Effector CD8-positive, alpha-beta T cell (primary cell): ENCODE measurements around the gene CACTIN.
"Not testable (repeated sequence)": the region's sequence is repeated elsewhere in the genome, so short reads cannot be mapped to it uniquely, and the experiment has no call there.

ENCODE experiments used
- DNase-seq: peaks from one replicate; lab custom pipeline; 2025; lab: John Stamatoyannopoulos, UW
- total RNA-seq, 4 experiments: gene quantifications; one replicate each; lab custom pipeline; 2026; lab: John Stamatoyannopoulos, UW

Gene CACTIN
- total RNA-seq, result 88.8 to 105 (median 102) reads per million in 4 experiments

DNA sequence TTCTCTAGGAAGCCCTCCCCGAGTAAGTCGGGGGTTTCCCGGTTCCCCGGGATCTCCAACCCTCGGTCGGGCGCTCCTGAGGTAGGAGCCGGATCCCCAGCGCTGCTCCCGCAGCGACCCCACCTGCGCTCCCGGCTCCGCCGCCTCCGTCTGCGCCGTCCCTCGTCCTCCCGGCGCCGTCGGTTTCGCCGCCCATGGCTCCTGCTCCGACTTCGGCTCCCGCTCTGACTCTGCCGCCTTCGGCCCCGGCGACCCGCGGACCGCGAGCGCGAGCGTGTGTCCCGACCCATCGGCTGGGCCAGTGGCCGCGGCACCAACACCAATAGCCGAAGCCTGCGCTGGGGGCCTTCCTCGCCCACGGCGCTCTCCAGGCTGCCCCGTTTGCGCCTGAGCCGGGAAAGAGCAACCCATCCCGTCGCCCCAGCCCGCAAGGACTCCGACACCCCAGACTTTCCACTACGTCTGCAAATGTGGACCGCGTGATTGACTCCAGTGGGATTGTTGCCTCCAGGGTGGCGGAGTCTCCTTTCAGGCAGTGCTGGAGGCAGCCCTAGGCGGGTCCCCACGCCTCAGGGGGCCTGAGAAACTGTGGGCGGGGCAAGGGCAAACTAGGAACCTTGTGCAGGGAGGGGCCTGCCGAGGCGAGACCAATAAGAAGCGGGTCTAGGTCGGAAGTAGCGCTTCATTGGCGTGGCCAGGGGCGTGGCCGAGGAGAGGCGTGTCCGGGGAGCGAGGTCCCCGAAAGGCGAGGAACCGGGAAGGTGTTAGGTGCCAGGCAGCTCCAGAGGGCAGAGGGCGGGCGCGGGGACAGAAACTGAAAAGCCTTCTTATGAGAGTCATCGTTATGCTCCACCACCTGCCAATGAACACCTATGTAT is at the start of gene CACTIN:
Gene CACTIN (minus strand): TSS at position 318 of the 878 bp plus-strand sequence. CDS start 28 bp downstream, at position 290.
- peak; percentile 98 for DNase-seq

DNA sequence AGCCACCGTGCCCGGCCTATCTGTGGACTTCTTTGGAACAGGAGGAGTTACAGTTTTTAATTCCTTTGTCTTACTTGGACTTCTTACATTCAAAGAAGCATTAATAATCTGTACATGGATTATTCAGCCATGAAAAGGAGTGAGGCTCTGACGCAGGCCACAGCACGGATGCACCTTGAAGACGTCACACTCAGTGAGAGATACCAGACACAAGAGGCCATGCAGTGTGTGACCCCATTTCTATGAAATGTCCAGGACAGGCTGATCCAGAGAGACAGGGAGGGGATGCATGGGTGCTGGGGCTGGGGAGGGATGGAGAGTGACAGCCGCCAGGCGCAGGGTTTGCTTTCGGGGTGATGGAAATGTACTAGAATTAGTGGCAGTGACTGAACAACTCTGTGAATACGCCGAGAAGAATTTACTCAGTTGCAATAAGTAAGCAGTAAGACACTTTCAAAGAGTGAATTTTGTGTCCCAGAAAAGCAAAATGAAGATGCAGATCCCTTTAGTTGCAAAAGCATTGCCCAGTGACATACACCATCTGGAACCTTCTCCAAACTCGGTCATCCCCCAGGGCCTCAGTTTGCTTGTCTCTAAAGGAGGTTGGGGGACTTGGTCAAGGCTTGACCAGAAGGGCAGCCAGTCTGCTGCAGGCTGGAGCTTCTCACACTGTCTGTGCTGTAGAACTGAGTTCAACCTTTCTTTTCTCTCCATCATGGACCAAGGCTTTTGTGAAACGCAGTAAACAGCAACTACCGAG is 48.4 kb upstream of the CACTIN start:
- DNase-seq, result no peak

DNA sequence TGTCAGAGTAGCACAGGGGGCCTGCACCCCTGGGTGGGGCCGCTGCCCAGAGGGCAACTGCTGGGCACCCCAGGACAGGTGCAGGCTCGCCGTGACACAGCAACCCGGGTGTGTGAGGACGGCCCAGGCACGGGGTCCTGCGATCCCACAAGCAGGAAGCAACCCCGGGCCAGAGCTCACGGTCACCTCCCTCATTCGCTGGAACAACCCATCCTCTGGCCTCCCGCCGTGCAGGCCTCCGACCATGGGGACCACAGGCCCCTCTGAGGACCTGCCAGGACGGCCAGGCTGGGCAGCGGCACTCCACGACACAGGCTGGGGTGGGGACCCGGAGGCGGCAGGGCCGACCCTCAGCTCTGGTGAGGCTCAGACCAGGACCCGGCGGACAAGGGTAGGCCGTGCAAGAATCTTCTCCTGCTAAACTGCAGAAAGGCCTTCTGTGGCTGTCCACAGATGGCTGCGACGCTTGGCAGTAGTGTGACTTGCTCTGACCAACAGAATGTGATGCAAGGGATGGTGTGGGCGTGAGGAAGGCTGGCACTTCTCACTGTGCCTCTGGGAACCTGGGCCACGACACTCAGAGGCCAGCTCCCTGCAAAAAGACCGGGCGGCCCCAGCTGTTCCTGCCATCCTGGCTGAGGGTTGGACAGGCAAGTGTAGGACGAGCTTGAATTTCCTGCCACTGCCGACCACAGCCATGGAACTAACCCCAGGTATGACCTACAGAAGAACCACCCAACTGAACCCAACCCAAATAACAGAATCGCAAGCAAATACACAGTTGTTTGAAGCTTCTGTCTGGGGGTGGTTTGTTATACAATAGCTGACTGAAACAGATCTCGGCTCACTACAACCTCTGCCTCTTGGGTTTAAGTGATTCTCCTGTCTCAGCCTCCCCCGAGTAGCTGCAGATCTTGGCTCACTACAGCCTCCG is 47.2 kb upstream of the CACTIN start:
- DNase-seq, result no peak

DNA sequence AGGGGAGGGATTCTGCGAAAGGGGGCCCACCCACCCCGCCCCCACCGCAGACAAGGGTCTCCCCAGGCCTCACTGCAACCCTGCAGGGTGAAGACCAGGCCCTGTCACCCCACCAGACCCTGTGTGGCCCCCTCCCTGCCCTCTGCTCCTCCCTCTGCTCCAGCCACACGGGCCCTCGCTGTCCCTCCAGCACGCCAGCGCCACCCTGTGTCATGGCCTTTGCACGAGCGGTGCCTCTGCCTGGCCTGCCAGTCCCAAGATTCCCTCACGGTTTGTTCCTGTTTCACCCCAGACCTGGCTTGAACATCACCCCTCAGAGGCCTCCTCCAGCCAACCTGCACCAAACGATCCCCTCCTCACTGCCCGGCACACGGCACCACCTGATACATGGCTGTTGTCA is 46.4 kb upstream of the CACTIN start:
- DNase-seq, result no peak

DNA sequence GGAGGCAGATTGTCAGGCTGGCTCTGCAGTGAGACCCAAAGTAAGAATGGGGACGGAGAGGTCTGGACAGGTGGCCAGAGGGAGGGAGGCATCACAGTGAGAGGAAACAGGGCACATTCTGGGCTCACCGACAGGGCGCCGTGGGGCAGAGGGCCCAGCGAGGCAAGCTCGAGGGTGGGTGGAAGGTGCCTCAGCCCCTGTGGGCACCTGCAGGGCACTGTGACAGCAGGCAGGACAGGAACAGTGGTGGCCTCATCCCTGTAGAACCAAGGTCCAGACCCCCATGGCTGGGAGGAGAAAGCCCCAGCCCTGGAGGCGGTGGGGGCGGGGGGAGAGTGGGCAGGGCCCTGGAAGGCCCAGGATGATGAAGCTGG is 46.0 kb upstream of the CACTIN start:
- DNase-seq, result no peak

DNA sequence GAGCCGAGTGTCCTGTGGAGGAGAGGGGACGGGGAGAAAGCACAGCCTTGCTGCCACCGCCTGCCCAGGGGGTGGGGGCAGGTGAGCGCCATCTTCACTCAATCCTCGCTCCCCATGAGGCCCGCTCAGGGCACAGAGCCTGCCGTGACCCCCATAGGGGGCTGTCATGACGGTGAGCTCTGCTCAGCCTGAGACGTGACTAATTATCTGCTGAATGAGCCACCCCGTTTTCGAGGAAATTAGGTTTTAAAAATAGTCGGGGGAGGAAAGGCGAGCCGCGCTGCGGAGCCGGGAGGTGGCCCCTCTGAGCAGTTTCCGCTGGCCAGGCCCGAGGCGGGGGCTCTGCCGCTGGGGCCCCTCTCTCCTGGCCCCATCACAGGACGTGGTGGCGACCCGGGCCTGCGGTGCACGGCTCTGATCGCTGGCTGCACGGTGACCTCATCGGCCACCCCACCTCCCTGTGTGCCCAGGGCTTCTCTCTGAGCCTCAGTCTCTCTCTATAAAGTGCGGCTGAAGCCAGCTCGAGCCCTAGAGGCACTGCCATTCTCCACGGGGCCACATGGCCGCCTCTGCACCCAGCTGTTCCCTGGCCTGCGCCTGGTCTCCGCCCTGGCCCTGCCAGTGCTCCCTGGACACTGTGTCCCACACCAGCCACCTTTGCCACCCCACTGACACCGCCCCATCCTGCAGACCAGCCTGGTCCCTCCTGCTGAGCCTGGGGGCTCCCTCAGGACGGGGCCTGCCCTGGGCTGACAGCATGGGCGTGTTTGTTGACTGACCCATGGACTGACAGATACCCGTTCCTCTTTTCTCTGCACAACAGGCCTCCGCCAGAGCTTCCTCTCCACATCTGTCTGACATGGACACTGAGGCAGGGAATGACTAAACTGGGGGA is 45.3 kb upstream of the CACTIN start:
- no peak for DNase-seq

DNA sequence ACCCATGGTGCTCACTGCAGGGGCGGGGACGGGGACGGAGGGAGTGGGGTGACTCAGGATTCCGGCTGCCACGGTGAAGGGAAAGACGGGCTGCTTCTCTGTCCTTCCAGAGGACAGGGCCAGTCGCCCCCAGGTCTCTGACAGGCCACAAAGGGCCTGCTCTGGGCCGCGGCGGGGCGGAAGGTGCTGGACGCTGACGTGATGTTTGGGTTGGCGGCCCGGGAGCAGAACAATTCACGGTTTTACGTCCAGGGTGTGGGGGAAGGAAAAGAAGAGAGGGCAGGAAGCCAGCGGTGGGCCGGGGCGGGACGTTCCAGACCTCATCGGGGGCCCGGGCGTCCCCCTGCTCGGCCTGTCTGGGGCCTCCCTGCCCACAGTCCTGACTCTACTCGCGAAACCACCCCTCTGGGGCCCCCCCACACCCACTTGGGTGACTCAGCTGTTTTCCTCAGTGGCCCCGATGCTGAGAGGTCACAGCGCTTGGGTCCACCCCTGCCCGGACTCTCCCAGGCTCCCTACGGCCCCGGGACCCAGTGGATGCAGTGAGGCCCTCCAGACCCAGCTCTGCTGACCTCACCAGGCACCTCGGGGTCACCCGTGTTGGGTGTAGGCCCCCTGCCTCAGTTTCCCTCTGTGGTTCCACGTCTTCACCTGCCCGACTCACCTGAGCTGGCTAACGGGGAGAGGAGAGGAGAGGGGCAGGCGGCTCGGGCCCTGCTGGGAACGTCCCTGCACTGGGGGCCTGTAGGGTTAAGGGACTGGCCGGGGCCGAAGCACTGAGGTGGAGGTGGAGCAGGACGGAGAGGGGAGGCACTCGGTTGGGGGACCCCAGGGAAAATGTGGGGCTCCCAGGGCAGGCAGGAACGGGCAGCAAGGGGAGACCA is 44.4 kb upstream of the CACTIN start:
- DNase-seq, result no peak

DNA sequence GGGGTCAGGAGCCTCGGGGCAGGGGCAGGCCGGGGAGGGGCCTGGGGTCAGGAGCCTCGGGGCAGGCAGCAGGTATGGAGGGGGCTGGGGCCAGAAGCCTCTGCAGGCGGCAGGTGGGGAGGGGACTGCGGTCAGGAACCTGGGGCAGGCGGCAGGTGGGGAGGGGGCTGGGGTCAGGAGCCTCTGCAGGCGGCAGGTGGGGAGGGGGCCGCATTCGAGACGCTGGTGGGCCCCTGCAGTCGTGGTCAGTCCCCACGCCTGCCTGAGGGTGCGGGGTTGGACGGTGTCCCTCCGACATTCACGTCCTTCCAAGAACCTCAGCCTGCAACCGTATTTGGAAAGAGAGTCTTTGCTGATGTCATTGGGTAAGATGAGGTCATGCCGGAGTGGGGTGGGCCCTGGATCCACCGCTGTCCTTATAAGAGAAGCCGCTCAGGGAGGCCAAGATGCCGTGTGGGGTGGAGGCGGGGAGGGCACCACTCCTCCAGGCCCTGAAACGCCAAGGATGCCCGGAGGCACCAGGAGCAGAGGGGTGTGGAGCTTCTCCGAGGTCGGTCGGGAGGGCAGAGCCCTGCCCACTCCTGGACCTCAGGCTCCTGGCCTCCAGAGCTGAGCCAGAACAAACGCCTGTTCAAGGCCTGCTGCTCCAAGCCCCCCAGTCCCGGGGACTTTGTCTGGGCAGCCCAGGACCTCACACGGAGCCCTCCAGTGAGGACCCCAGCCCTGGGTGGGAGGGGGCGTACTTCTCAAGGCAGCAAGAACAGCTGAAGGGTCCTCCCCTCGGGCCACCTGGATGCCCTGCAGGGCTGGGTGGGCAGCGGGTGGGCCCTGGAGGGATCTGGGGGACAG is 43.6 kb upstream of the CACTIN start:
- no peak for DNase-seq

DNA sequence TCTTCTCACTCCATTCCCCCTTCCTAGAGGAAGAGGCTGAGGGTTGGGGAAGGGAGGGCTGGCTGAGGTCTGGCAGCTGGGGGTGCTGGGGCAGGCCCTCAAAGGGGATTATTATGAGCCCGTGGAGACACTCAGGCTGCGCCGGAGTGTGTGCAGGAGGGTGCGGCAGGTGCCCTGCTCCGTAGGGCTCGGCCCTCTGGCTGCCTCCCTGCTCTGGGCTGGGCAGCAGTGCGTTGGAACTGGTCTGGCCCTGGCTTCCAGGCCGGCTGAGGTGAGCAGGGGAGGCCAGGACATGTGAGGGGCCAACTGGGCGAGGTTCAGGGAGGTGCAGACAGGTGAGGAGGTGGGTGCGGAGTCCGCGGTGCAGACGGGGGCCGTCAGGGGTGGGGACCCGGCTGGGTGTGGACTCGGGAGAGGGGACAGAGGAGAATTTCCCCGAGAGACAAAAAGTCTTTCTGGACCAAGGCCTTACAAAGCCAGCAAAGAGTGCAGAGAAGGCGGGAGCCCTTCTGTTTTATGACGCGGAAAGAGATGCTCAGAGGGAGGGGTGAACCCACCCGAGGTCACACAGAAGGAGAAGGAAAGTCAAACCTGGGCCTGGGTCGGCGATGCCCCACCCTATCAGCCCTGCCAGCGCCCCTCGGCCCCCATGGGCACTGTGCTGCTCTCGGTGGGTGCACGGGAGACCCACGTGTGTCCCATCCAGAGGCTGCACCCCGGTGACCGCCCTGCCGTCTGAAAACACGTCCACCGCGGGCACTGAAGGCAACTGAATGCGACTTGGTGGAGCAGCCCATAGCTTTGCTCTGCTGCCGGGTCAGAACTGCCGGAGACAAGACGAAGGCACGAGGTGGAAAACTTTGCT is 42.7 kb upstream of the CACTIN start:
- DNase-seq, result no peak

DNA sequence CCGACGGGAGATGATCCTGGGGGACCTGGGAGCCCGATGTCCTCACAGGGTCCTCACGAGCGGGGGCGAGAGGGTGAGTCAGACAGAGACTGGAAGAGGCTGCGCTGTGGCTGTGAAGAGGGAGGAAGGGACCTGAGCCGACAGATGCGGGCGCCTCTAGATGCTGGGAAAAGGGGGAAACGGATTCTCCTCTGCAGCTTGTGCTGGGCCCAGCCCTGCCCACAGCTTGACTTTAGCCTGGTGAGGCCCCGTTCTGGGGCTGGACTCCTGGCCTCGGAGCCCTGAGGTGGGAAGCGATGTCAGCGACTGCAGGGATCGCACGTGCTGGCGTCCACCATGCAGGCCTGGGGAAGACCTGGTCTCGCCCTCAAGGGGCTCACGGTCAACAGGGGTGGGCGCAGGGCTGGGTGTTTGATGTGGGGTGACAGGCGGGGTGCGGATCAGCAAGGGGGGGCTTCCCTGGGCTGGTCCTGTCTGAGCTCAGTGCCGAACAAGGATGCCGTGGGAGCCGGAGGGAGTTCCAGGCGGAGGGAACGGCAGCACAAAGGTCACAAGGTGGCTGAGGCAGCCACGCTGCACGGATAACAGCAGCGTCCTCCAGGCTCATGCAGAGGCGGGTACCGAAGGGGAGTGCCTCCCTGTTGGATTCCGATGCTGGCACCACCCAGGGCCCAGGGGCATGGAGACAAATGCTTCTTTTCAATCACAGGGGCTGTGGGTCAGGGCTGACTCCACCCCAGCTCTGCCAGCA is 41.9 kb upstream of the CACTIN start:
- DNase-seq, result no peak

DNA sequence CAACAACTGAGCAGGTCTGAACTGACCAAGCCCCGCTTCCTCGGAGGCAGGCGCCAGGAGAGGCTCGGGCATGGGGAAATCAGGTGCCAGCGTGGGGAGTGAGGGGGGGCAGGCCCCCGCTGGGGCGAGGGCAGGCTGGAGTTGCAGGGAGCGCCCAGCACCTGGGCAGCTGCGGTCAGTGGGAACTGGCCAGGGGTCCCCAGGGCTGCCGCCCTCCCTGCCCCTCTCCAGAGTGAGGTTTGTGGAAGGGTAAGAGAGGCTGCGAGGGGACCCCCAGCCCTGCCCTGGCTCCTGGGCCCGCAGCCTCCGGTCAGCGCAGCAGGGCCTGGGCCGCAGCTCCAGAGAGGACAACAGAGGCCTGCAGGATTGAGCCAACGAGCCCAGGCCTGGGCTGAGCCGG is 41.2 kb upstream of the CACTIN start:
- no peak for DNase-seq

DNA sequence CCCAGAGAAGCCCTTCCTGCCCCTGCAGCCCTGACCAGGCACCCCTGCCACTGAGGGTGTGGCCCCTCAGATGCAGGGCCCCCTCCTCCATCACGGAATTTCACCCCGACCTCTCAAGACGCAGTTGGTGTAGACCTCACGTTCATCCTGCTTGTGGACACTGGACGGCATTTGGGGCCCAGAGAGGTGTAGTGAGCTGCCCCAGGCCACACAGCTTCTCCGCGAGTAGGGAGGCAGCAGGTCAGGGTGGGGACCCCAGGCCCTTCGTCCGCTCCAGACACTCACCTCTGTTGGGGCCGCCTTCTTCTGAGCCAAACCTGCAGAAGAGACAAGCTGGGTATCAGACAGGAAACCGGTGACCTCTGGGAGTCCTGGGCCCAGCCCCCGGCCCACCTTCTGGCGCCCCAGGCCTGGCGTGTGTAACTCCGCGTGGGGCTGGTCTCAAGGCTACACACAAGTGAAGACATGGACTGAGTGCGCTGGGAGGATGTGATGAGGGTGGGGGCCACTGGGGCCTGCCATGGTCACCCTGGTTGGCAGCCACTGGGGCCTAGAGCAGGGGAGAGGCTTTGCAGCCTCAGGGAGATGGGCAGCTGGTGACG is 40.5 kb upstream of the CACTIN start:
- no peak for DNase-seq

DNA sequence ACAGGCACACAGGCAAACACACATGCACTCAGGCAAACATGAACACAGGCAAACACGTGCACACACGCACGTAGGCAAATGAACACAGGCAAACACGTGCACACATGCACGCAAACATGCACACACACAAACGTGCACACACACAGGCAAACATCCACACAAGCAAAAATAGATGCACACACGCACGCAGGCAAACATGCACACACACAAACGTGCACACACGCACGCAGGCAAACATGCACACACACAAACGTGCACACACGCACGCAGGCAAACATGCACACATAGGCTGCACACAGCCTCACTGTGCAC is 39.9 kb upstream of the CACTIN start:
- DNase-seq, result not testable (repeated sequence)

DNA sequence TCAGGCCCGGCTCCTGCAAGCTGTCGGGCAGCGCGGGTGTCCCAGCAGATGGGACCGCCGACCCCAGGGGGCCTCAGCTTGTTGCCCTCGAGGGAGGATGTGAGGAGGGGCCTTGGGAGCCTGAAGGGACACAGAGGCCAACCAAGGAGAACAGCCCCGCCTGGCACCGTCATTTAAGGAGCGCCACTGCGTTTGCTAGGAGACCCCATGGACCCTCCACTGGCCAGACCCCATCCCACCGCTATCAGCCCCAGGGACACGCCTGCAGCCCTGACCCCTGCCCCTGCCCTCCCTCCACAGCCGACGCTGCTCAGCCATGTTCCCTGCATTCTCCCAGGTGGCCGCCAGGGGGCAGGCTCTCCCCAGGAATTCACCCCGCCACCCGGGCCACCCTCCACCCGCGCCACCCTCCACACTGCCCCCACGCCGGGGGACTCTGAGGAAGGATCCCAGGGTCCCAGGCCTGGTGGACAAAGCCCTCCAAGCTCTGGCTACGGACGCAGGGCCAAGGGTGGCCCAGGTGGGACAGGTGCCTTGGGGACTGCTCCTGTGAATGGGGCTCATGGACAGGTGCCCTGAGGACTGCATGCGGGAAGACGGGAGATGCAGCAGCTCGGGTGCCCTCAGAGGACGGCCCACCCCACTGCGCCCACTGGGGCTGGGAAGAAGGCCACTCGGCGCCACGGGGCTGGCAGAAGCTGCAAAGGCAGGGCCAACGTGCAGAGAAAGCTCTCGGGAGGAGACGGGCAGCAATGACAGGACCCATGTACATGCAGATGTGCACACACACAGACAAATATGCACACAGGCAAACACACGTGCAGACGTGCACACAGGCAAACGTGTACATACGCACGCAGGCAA is 39.3 kb upstream of the CACTIN start:
- peak; percentile 75 for DNase-seq

DNA sequence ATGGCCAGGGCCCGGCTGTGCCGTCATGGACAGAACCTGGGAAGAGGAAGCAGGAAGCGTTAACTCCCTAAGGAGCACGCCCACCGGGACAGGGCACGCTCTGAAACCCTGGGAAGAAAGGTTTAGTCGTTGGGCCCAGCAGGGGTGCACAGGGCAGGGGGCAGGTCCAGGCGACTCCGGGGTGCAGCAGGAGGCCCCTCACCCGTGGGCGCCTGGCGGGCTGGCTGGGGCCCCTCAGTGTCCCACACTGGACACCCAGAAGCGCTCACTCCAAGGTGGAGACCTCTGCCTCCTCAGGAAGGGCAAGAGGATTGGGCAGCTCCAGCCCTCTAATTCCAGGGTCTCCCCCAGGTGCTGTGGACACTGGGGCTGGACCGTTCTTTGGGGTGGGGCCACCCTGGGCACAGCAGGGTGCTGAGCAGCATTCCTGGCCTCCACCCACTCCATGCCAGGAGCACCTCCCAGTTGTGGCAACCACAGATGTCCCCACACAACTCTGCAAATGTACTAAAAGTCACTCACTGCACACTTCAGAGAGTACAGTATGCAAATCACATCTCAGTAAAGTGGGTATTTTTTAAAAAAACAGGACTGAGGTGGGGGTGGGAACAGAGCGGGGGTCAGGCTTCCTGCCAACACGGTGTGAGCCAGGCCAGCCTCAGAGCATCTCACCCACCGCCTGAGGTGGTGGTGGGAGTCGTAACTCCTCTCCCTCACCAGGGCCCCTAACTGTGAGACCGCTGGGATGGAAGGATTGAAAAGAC is 38.5 kb upstream of the CACTIN start:
- no peak for DNase-seq
